ENCODE measurements around the gene PATL2.
A peak's percentile ranks its signal among the peaks of the same experiment; 100 is the strongest.
"Not testable (repeated sequence)": the region's sequence is repeated elsewhere in the genome, so short reads cannot be mapped to it uniquely, and the experiment has no call there.

PATL2 gene

DNA sequence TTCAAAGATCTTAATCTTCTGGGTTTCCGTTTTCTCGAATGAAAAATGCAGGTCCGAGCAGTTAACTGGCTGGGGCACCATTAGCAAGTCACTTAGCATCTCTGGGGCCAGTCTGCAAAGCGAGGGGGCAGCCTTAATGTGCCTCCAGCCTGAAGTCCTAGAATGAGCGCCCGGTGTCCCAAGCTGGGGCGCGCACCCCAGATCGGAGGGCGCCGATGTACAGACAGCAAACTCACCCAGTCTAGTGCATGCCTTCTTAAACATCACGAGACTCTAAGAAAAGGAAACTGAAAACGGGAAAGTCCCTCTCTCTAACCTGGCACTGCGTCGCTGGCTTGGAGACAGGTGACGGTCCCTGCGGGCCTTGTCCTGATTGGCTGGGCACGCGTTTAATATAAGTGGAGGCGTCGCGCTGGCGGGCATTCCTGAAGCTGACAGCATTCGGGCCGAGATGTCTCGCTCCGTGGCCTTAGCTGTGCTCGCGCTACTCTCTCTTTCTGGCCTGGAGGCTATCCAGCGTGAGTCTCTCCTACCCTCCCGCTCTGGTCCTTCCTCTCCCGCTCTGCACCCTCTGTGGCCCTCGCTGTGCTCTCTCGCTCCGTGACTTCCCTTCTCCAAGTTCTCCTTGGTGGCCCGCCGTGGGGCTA lies at the start of gene PATL2, which contains the start of gene B2M:
Gene PATL2, minus strand, starts transcription at position 228 of the 647 bp plus-strand sequence. CDS start 34,833 bp downstream, outside the sequence.
Gene B2M, plus strand, starts transcription at position 422 of the 647 bp plus-strand sequence. Its CDS starts 30 bp downstream, at position 452.
- DNase-seq (ENCODE audit: low spot score in 2 of 2): peak; percentile 95
- Histone ChIP-seq H3K36me3 (replicated peaks) (peaks cover 19% of the 10 kb centered on the region), H3K27me3 (ENCODE audit: low read depth) (no peaks in the 10 kb centered on the region), H3K9me3 (no peaks in the 10 kb centered on the region), H3K4me1 (peaks cover 4% of the 10 kb centered on the region; the same call in 1 of the 2 replicates), H3K4me3 (peak within 1 kb of the TSS; percentile 98)
- in situ Hi-C loops (cut with MboI; ENCODE audit: low sequenced_read_pairs): no loop called here

DNA sequence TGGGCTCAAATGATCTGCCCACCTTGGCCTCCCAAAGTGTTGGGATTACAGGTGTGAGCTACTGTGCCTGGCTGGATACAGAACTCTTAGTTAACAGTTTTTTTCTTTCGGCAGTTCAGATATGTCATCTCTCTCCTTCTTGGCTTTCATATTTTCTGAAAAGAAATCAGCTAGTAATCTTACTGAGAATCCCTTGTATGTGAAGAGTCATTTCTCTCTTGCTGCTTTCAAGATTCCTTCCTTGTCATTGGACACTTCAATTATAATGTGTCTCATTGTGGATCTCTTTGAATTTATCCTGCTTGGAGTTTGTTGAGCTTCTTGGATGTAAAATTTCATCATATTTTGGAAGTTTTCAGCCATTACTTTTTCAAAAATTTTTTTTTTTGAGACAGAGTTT lies 42.2 kb upstream of the PATL2 start:
- in situ Hi-C loops (cut with MboI; ENCODE audit: low sequenced_read_pairs): no loop called here
- H3K27me3 ChIP-seq (ENCODE audit: low read depth): peaks cover 4% of the 10 kb centered on the region; the same call in 1 of the 2 replicates

DNA sequence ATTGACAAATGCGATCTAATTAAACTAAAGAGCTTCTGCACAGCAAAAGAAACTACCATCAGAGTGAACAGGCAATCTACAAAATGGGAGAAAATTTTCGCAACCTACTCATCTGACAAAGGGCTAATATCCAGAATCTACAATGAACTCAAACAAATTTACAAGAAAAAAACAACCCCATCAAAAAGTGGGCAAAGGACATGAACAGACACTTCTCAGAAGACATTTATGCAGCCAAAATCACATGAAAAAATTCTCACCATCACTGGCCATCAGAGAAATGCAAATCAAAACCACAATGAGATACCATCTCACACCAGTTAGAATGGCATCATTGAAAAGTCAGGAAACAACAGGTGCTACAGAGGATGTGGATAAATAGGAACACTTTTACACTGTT lies 32.3 kb upstream of the PATL2 start:
- H3K4me1 ChIP-seq; H3K9me3 ChIP-seq; in situ Hi-C loops (cut with MboI; ENCODE audit: low sequenced_read_pairs); H3K4me3 ChIP-seq; H3K36me3 ChIP-seq (replicated peaks); DNase-seq (ENCODE audit: low spot score in 2 of 2); H3K27me3 ChIP-seq (ENCODE audit: low read depth): not testable (repeated sequence)

More for the DNA sequence above, 42.2 kb upstream of the PATL2 start:
- Histone ChIP-seq H3K9me3 (no peaks in the 10 kb centered on the region), H3K4me1 (no peaks in the 10 kb centered on the region), H3K36me3 (replicated peaks) (no peaks in the 10 kb centered on the region), H3K4me3 (no peak overlapping the region)
- no peak for DNase-seq (ENCODE audit: low spot score in 2 of 2)

DNA sequence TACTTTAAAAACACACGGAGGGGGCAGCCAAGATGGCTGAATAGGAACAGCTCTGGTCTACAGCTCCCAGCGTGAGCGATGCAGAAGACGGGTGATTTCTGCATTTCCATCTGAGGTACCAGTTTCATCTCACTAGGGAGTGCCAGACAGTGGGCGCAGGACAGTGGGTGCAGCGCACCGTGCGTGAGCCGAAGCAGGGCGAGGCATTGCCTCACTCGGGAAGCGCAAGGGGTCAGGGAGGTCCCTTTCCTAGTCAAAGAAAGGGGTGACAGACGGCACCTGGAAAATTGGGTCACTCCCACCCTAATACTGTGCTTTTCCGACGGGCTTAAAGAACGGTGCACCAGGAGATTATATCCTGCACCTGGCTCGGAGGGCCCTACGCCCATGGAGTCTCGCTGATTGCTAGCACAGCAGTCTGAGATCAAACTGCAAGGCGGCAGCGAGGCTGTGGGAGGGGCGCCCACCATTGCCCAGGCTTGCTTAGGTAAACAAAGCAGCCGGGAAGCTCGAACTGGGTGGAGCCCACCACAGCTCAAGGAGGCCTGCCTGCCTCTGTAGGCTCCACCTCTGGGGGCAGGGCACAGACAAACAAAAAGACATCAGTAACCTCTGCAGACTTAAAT lies 28.2 kb upstream of the PATL2 start:
- not testable (repeated sequence) for H3K9me3 ChIP-seq; H3K27me3 ChIP-seq (ENCODE audit: low read depth); H3K4me1 ChIP-seq; DNase-seq (ENCODE audit: low spot score in 2 of 2); H3K36me3 ChIP-seq (replicated peaks); H3K4me3 ChIP-seq
- in situ Hi-C loops (cut with MboI; ENCODE audit: low sequenced_read_pairs): loop anchor here (10.0 kb wide), 1 partner anchor 155 kb away; no protein-coding TSS in a partner anchor

DNA sequence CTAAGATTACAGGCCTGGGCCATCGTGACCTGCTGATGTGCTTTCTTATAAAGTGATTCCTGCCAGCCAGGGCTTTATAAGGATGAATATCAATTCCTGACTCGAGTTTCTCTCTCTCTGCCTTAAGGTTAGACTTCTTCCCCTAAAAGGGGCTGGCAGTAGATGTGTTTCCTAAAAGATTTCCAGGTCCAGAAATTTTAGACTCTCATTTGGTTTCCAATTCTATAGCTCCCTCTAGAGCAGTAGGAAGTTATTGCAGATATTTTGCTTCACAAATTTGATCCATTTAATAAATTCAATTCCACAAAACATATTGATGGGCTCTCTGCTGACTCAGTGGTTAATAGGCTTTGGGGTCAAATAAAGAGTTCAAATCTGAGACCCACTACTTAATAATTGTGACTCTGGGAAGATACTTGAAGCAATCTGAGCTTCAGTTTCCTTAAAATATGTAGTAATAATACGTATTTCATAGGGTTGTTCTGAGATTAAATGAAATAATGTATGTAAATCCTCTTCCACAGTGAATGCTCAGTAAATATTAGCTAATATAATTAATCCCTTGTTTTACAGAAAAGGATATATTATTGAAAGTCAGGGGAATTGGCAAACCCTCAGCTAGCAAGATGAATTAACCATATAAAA lies 27.3 kb upstream of the PATL2 start:
- no peaks in the 10 kb centered on the region for H3K27me3 ChIP-seq (ENCODE audit: low read depth)
- in situ Hi-C loops (cut with MboI; ENCODE audit: low sequenced_read_pairs): loop anchor here (10.0 kb wide), 1 partner anchor 154 kb away; no protein-coding TSS in a partner anchor
- H3K4me1 ChIP-seq: no peaks in the 10 kb centered on the region
- DNase-seq (ENCODE audit: low spot score in 2 of 2): peak in 1 of 2 experiments; percentile 49
- H3K4me3 ChIP-seq: no peak overlapping the region
- H3K9me3 ChIP-seq: peaks cover 2% of the 10 kb centered on the region; the same call in 1 of the 2 replicates
- H3K36me3 ChIP-seq (replicated peaks): no peaks in the 10 kb centered on the region

DNA sequence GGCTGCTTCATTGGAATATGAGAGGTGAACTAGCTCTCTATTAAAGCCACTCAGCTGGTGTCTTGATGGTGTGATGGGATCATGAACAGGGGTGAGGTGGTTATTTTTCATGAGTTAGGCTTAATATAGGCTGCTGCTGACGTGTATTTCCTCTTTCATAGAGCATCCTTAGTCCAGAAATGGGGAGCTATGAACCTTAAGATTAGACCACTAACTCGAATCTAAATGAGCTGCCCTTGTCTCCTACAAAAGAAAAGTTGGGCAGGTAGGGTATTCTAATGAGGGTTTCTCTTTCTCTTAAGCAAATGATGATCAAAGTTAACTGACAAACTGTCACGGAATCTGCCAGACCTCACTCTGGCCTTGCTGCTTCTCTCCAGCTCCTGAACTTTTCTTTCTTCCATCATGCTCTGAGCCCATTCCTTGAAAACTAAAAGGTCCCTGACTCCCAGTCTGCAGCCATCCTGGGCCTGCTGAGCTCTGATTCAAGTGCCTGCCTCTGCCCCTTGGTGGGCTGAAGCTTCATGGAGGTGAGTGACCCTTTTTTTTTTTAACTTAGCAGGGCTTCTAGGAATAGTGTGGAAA lies 25.1 kb upstream of the PATL2 start, which contains the start of gene TRIM69:
Gene TRIM69, plus strand, starts transcription at position 348 of the 585 bp plus-strand sequence. Its CDS starts 177 bp downstream, at position 525.
- DNase-seq (ENCODE audit: low spot score in 2 of 2): no peak
- Histone ChIP-seq H3K4me1 (no peaks in the 10 kb centered on the region), H3K4me3 (no peak within 1 kb of the TSS), H3K9me3 (no peaks in the 10 kb centered on the region), H3K27me3 (ENCODE audit: low read depth) (no peaks in the 10 kb centered on the region), H3K36me3 (replicated peaks) (peaks cover 10% of the 10 kb centered on the region)
- in situ Hi-C loops (cut with MboI; ENCODE audit: low sequenced_read_pairs): loop anchor here (10.0 kb wide), 1 partner anchor 151 kb away; no protein-coding TSS in a partner anchor

DNA sequence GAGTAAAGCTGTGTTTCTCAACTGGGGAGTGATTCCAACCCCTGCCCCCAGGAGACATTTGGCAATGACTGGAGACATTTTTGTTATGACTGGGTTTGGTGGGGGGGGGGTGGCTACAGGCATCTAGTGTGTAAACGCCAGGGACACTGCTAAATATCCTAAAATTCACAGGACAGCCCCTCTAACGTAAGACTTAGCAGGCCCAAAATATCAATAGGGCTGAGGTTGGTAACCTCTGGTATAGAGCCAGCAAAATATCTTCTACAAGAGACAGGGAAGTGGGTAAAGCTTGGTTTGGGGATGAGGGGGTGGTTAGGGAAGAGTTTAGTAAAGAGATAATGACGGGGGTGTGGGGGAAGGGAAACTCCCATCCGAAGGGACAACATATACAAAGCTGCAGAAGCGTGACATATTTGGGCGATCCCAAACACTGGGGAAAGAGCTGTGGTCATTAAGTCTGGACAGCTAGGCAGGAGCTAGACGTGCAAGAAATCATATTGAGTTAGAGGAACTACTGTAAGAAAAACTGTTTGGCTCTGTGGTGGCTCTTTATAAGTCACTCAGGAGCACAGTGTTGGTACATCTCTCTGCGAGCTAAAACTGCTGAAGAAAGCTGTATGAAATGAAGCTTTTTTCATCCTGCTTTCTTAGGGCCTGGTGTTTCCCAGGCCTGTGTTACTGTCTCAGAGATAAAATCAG lies 24.5 kb upstream of the PATL2 start:
- no peak for DNase-seq (ENCODE audit: low spot score in 2 of 2)
- H3K4me1 ChIP-seq: no peaks in the 10 kb centered on the region
- H3K4me3 ChIP-seq: no peak overlapping the region
- H3K27me3 ChIP-seq (ENCODE audit: low read depth): no peaks in the 10 kb centered on the region
- in situ Hi-C loops (cut with MboI; ENCODE audit: low sequenced_read_pairs): loop anchor here (10.0 kb wide), 1 partner anchor 151 kb away; no protein-coding TSS in a partner anchor
- no peaks in the 10 kb centered on the region for H3K9me3 ChIP-seq
- peaks cover 10% of the 10 kb centered on the region for H3K36me3 ChIP-seq (replicated peaks)

DNA sequence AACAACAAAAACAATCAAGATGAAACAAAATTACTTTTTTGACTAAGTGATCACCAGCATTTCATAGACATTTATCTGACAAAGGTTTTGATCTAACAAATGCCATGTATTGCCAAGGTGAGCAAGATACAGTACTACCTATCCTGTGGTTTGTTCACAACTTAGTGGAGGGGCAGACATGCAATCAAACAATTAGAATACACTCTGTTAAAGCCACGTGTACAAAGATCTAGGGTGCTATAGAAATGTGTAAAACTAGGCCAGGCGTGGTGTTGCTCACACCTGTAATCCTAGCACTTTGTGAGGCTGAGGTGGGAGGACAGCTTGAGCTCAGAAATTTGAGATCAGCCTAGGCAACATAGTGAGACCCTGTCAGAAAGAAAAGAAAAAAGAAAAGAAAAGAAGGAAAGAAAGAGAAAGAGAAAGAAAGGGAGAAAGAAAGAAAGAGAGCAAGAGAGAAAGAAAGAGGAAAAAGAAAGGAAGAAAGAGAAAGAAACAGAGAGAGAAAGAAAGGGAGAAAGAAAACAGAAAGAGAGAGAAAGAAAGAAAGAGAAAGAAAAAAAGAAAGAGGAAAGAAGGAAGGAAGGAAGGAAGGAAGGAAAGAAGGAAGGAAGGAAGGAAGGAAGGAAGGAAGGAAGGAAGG lies 23.8 kb upstream of the PATL2 start:
- Histone ChIP-seq H3K4me3 (no peak overlapping the region), H3K36me3 (replicated peaks) (peaks cover 10% of the 10 kb centered on the region), H3K4me1 (peaks cover 3% of the 10 kb centered on the region), H3K27me3 (ENCODE audit: low read depth) (no peaks in the 10 kb centered on the region), H3K9me3 (no peaks in the 10 kb centered on the region)
- in situ Hi-C loops (cut with MboI; ENCODE audit: low sequenced_read_pairs): loop anchor here (10.0 kb wide), 1 partner anchor 150 kb away; no protein-coding TSS in a partner anchor
- no peak for DNase-seq (ENCODE audit: low spot score in 2 of 2)

DNA sequence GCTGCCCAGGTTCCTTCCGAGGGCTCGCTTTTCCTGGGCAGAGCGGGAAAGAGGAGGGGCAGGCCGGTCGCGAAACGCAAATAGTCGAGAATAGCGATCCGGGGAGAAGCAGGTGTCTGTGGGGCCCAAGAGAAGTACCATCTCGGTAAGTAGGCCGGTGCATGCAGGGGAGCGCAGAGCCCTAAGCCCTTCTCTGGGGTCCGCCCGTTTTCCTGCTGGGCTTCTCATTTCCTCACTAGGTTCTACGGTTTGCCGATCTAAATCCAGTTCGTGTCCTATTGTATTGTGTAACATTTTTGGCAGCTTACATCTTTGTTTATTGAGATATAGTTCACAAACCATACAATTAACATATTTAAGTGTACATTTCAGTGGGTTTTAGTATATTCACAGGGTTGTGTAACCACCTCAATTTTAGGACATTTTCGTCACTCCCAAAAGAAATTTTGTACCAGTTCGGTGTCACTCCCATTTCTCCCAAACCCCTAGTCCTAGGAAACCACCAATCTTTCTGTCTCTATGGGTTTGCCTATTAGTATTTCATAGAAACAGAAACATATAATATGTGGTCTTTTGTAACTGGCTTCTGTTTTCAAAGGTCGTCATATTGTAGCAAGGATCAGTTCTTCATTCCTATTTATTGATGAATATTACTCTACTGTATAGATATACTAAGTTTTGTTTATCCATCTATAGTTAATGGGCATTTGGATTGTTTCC lies 18.4 kb upstream of the PATL2 start:
- Histone ChIP-seq H3K4me1 (peaks cover 8% of the 10 kb centered on the region), H3K27me3 (ENCODE audit: low read depth) (no peaks in the 10 kb centered on the region), H3K4me3 (peak overlapping the region; percentile 61), H3K36me3 (replicated peaks) (peaks cover 10% of the 10 kb centered on the region), H3K9me3 (no peaks in the 10 kb centered on the region)
- in situ Hi-C loops (cut with MboI; ENCODE audit: low sequenced_read_pairs): loop anchor here (10.0 kb wide), 1 partner anchor 145 kb away; no protein-coding TSS in a partner anchor
- peak; percentile 27 to 46 for DNase-seq (ENCODE audit: low spot score in 2 of 2)

DNA sequence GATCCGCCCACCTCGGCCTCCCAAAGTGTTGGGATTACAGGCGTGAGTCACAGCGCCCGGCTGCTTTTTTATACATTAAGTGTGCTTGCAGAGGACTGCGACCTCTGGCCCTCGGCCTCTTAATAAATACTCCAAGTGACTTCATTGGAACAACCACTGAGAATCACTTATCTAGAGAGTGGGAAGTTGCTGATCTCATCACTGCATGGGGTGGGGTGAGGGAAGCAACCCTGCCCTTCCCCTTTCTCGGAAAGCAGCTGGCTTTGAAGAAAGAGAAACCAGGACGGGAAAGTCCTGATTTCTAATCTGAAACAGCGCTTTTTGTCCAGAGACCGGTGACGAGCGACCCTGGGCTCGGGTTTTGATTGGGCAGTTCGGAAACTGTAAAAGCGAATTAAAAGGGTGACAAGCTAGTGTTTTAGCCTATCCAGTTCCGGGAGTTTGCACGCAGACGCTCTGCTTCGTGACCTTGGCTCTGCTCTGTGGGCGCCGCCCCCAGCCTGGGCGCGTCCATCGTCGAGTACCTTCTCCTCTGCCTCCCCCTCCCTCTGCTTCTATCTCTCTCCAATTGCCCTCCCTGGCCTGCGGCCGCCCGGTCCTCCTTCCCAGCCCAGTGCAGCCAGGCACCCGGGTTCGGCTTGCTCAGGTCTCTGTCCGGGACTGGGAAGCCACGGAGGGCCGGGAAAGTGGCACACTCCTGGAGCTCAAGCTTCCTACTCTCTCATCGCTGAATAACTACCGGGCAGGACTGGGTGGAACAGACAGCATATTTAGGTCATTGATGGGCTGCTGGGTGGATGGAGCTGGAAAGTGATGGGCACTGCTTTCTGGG lies 17.7 kb upstream of the PATL2 start:
- Histone ChIP-seq H3K36me3 (replicated peaks) (peaks cover 10% of the 10 kb centered on the region), H3K4me3 (peak overlapping the region; percentile 61), H3K9me3 (no peaks in the 10 kb centered on the region), H3K4me1 (peaks cover 8% of the 10 kb centered on the region), H3K27me3 (ENCODE audit: low read depth) (no peaks in the 10 kb centered on the region)
- in situ Hi-C loops (cut with MboI; ENCODE audit: low sequenced_read_pairs): no loop called here
- peak; percentile 93 to 99 for DNase-seq (ENCODE audit: low spot score in 2 of 2)

DNA sequence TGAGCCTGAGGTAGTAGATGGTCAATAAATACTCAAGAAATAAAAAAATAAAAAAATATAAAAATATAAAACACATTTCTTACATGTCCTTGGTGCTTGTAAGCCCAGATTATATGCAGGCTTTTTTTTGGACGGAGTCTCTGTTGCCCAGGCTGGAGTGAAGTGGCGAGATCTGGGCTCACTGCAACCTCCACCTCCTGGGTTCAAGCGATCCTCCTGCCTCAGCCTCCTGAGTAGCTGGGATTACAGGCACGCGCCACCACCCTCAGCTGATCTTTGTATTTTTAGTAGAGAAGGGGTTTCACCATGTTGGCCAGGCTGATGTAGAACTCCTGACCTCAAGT lies 17.1 kb upstream of the PATL2 start:
- in situ Hi-C loops (cut with MboI; ENCODE audit: low sequenced_read_pairs); H3K9me3 ChIP-seq; DNase-seq (ENCODE audit: low spot score in 2 of 2); H3K27me3 ChIP-seq (ENCODE audit: low read depth); H3K4me1 ChIP-seq: not testable (repeated sequence)
- H3K36me3 ChIP-seq (replicated peaks): peaks cover 10% of the 10 kb centered on the region
- H3K4me3 ChIP-seq: peak overlapping the region; percentile 61
